Tibial artery (tissue), 4 donors: ENCODE data around the gene TAOK3.
A peak's percentile ranks its signal among the peaks of the same experiment; 100 is the strongest.

Source experiments
- DNase-seq, 2 donors: peaks; one replicate each; pipeline ENCODE4 v3.0.0-alpha.2; 2019
- H3K27ac ChIP-seq, 2 donors: fragments of 200-600 bp; sonication (generic) in 1 of 2; 1 replicate in 1 of 2; 2 replicates in 1 of 2; pipeline ENCODE4 v1.5.1; 2018 to 2019; ENCODE audit warnings: mild to moderate bottlenecking in 1 of 2
- H3K27me3 ChIP-seq, 2 donors: fragments of 200-600 bp; sonication (generic) in 1 of 2; one replicate each; pipeline versions ENCODE4 v1.5.1 to v1.6.0; 2016 to 2019
- H3K36me3 ChIP-seq, 3 donors: fragments of 200-600 bp; sonication (generic) in 2 of 3; one replicate each; pipeline ENCODE4 v1.5.1; 2016 to 2019; ENCODE audit warnings: mild to moderate bottlenecking in 2 of 3
- H3K4me1 ChIP-seq, 4 donors: fragments of 200-600 bp; sonication (generic) in 2 of 4; 1 replicate in 3 of 4; 2 replicates in 1 of 4; pipeline ENCODE4 v1.5.1; 2016 to 2019
- H3K4me3 ChIP-seq, 2 donors: fragments of 200-600 bp; sonication (generic) in 1 of 2; 1 replicate in 1 of 2; 2 replicates in 1 of 2; pipeline ENCODE4 v1.5.1; 2018 to 2019; ENCODE audit warnings: mild to moderate bottlenecking in 2 of 2
- H3K9me3 ChIP-seq, 3 donors: fragments of 200-600 bp; sonication (generic) in 1 of 3; one replicate each; pipeline ENCODE4 v1.5.1; 2016 to 2019
- intact Hi-C: fragments of 100-400 bp; cut with DNase I; formaldehyde crosslinking; loops from one replicate; pipeline ENCODE4 v1.15.0; 2023; ENCODE audit warnings: low total_unique reads
- TF ChIP-seq, protein P1 (sequence below), 2 experiments: fragments of 200-600 bp in 1 of 2; fragments of 450-650 bp in 1 of 2; IDR thresholded peaks; one replicate each; pipeline ENCODE4 v1.5.1; 2017 to 2019; ENCODE audit warnings: antibody characterized with exemption in 2 of 2, mild to moderate bottlenecking in 1 of 2, moderate library complexity in 1 of 2

The TAOK3 gene

DNA sequence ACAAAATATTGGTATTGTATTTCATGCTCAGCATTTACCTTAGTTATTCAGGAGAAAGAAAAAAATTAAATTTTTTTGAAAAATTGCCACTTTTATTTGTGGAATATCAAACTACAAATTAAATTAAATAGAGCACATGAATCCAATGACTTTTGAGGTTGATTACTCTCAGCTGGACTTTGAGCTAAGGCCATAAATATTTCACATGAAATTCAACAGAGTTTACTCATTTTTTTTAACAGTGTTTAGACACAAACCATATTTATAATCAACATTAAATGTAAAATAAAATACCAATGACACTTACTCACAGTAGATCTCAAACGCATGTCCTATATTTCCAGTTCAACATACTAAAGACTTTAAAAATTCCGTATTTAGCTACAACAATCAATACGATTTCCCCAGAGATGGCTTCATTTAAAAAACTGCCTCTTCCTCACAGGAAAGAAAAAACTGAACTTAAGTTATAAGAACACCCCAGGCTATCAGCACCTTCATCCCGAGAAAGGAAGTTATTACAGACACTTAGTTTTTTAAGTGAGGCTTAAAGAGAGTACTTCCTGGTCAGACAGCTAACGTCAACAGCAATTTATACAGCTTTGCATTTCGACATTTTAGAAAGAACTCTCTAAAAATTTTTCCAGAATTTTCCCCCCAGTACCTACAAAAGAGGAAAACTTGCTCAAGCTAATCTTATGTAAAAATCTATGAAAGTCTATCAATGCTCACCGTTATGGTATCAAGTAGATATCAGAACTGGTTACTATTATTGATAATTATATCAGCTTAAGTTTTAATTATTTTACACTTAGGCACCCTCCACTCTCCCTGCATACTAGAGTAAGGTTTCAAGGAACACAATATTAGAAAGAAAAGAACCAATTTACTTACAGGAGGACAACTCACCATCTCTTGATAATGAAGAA lies 13.8 kb downstream of the TAOK3 start:
- H3K4me1 ChIP-seq = peaks cover 0 to 16% (median 4%) of the 10 kb centered on the region in 4 donors
- intact Hi-C loops = no loop called here

DNA sequence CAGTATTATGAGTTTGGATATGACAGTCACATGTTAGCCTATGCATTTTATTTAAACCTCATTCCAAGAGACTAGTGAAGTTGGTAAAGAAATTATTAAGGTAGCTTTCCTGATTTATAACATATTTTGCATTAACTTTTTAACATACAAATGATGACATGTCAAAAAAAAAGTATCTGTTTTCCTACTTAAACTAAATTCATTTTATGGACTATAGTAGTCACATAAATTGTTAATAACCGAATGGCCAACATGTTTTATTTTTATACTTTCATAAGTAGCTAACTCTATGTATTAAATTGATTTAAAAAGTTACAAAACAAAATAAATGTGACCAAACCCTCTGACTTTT lies 14.7 kb downstream of the TAOK3 start:
- TF ChIP-seq, protein P1, sequence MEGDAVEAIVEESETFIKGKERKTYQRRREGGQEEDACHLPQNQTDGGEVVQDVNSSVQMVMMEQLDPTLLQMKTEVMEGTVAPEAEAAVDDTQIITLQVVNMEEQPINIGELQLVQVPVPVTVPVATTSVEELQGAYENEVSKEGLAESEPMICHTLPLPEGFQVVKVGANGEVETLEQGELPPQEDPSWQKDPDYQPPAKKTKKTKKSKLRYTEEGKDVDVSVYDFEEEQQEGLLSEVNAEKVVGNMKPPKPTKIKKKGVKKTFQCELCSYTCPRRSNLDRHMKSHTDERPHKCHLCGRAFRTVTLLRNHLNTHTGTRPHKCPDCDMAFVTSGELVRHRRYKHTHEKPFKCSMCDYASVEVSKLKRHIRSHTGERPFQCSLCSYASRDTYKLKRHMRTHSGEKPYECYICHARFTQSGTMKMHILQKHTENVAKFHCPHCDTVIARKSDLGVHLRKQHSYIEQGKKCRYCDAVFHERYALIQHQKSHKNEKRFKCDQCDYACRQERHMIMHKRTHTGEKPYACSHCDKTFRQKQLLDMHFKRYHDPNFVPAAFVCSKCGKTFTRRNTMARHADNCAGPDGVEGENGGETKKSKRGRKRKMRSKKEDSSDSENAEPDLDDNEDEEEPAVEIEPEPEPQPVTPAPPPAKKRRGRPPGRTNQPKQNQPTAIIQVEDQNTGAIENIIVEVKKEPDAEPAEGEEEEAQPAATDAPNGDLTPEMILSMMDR (IDR thresholded peaks at IDR 0.05) = no peak
- no peaks in the 10 kb centered on the region for H3K27me3 ChIP-seq
- peaks cover 0 to 16% (median 4%) of the 10 kb centered on the region in 4 donors for H3K4me1 ChIP-seq
- intact Hi-C loops = no loop called here
- no peak for DNase-seq
- H3K36me3 ChIP-seq = no peaks in the 10 kb centered on the region
- no peaks in the 10 kb centered on the region for H3K9me3 ChIP-seq
- no peak overlapping the region for H3K27ac ChIP-seq
- H3K4me3 ChIP-seq = no peak overlapping the region

More for the DNA sequence above, 13.8 kb downstream of the TAOK3 start:
- no peaks in the 10 kb centered on the region for H3K36me3 ChIP-seq
- TF ChIP-seq, protein P1 (IDR thresholded peaks at IDR 0.05) = no peak
- no peak overlapping the region for H3K27ac ChIP-seq
- H3K27me3 ChIP-seq = no peaks in the 10 kb centered on the region
- H3K9me3 ChIP-seq = no peaks in the 10 kb centered on the region
- no peak for DNase-seq
- no peak overlapping the region for H3K4me3 ChIP-seq

DNA sequence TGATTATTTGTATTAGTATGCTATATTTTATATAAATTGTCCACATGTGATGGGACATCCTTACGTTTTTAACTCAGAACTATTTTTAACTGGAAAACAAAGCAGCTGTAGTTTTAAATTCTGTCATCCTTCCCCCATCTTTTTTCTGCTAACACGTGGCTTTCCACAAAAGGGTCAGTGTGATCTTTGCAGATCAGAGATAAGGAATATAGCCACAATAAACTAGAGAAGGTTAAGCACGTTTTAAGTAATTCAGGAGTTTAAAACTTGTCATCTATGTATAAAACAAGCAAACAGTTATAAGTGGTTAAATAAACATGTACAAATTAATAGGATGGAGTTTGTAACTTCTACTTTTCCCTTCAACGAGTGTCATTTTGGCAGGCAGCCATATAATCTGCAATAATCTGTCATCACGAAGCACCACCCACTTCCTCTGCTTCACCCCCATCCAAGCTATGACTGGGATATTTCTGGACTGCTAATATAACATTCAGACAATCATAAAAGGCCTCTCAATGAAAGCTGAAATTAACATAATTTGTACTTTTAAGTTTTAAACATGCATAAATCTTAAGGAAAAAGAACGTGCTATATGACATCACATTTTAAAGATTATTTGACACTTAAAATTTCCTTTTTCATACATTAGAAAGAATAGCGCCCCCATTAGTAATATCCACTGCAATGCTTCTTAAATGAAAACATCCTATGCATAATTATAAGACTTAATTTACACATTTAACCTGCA lies 15.3 kb downstream of the TAOK3 start:
- no peak overlapping the region for H3K4me3 ChIP-seq
- intact Hi-C loops = no loop called here
- DNase-seq = peak in 1 of 2 donors; percentile 37
- H3K36me3 ChIP-seq = no peaks in the 10 kb centered on the region
- peaks cover 0 to 16% (median 4%) of the 10 kb centered on the region in 4 donors for H3K4me1 ChIP-seq
- H3K9me3 ChIP-seq = no peaks in the 10 kb centered on the region
- TF ChIP-seq, protein P1 (IDR thresholded peaks at IDR 0.05) = no peak
- H3K27ac ChIP-seq = no peak overlapping the region
- no peaks in the 10 kb centered on the region for H3K27me3 ChIP-seq

DNA sequence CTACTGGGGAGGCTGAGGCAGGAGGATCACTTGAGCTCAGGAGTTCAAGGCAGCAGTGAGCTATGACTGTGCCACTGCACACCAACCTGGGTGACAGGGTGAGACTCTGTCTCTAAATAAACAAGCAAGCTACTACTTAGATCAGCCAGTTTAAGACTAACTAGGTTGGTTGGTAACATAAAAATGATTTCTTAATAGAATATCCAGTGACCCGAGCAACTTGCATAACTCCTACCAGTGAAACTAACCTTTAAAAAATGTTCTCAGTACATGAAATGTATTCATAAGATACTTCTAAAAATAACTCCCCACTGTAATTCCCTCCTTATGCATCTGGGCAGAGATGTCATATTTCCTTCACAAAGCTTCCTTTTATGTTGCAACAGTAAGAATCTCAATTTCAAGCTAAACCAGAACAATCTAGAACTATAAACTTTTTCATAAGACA lies 15.9 kb downstream of the TAOK3 start:
- TF ChIP-seq, protein P1 (IDR thresholded peaks at IDR 0.05) = no peak
- no peak overlapping the region for H3K4me3 ChIP-seq

DNA sequence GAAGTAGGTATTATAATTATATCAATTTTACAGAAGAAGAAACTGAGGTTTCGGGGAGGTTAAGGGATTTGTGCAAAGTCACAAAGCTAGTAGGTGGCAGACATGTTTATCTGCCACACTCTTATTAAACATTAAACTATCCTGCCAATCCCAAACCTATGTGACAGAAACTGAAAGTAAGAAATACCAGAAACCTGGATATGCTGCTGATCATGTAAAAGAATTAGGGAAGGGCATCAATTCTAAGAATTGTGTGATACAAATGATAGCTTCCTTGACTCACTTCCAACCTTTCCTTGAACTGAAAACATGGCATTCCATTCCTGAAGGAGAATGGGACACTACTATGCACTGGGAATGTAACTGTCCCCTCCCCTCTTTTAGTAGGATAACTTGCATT lies 16.9 kb downstream of the TAOK3 start:
- H3K36me3 ChIP-seq = no peaks in the 10 kb centered on the region
- peaks cover 0 to 16% (median 4%) of the 10 kb centered on the region in 4 donors for H3K4me1 ChIP-seq
- no peak for DNase-seq
- H3K27ac ChIP-seq = no peak overlapping the region
- no peak overlapping the region for H3K4me3 ChIP-seq
- H3K9me3 ChIP-seq = no peaks in the 10 kb centered on the region
- H3K27me3 ChIP-seq = no peaks in the 10 kb centered on the region
- intact Hi-C loops = no loop called here
- TF ChIP-seq, protein P1 (IDR thresholded peaks at IDR 0.05) = no peak

More for the DNA sequence above, 15.9 kb downstream of the TAOK3 start:
- Histone ChIP-seq H3K27me3 (no peaks in the 10 kb centered on the region), H3K9me3 (no peaks in the 10 kb centered on the region), H3K4me1 (peaks cover 0 to 16% (median 4%) of the 10 kb centered on the region in 4 donors), H3K27ac (no peak overlapping the region), H3K36me3 (no peaks in the 10 kb centered on the region)
- intact Hi-C loops = no loop called here
- no peak for DNase-seq
